GM23338 (cell line): ENCODE measurements around the gene C17orf50. TPM values are rescaled to one million over a fixed set of nuclear protein-coding genes. Genes with fewer than 3 reads are reported as not detected.

Source experiments
- ATAC-seq: fragments of 200-7000 bp; cut with Tn5 transposase; 3 replicates; pipeline ENCODE4 v1.9.1; 2020
- DNase-seq: peaks from one replicate; pipeline ENCODE4 v3.0.0-alpha.2; 2015; ENCODE audit warnings: low spot score
- H2AFZ ChIP-seq: fragments of 200-600 bp; sonication (generic); 2 replicates; pipeline ENCODE4 v1.8.0; 2016; ENCODE audit warnings: antibody characterized with exemption, mild to moderate bottlenecking, moderate library complexity
- H3F3A ChIP-seq: fragments of 200-600 bp; sonication (generic); replicated peaks from 2 replicates; pipeline ENCODE4 v1.8.0; 2017; ENCODE audit warnings: antibody characterized with exemption, mixed run types, low read depth
- H3K27ac ChIP-seq: fragments of 200-600 bp; sonication (generic); 2 replicates; pipeline ENCODE4 v1.6.1; 2016; ENCODE audit warnings: low read depth
- H3K27me3 ChIP-seq: fragments of 200-600 bp; sonication (generic); 2 replicates; pipeline ENCODE4 v1.8.0; 2016; ENCODE audit warnings: mild to moderate bottlenecking, mixed run types, moderate library complexity; ENCODE audit not compliant: insufficient read depth
- H3K36me3 ChIP-seq: fragments of 200-600 bp; sonication (generic); 2 replicates; pipeline ENCODE4 v1.8.0; 2016; ENCODE audit warnings: mild to moderate bottlenecking; ENCODE audit not compliant: insufficient read depth
- H3K4me1 ChIP-seq: fragments of 200-600 bp; sonication (generic); 2 replicates; pipeline ENCODE4 v1.8.0; 2016; ENCODE audit warnings: mild to moderate bottlenecking, moderate library complexity; ENCODE audit not compliant: insufficient read depth
- H3K4me2 ChIP-seq: fragments of 200-600 bp; sonication (generic); 2 replicates; pipeline ENCODE4 v1.7.1; 2017; ENCODE audit warnings: mixed run types
- H3K4me3 ChIP-seq: fragments of 200-600 bp; sonication (generic); 2 replicates; pipeline ENCODE4 v1.6.1; 2016; ENCODE audit warnings: mixed run types
- H3K79me2 ChIP-seq: fragments of 200-600 bp; sonication (generic); replicated peaks from 2 replicates; pipeline ENCODE4 v1.8.0; 2017; ENCODE audit warnings: mild to moderate bottlenecking; ENCODE audit not compliant: insufficient read depth
- H3K9me2 ChIP-seq: fragments of 200-600 bp; sonication (generic); 2 replicates; pipeline ENCODE4 v1.8.0; 2017; ENCODE audit not compliant: insufficient read depth
- H4K20me1 ChIP-seq: fragments of 200-600 bp; sonication (generic); replicated peaks from 2 replicates; pipeline ENCODE4 v1.8.0; 2017; ENCODE audit warnings: mild to moderate bottlenecking; ENCODE audit not compliant: insufficient read depth
- H3K27ac Mint-ChIP-seq: 2 replicates; pipeline ENCODE4 v1.8.0; 2020; ENCODE audit warnings: inconsistent platforms, mild to moderate bottlenecking, moderate library complexity, mixed read lengths
- H3K27me3 Mint-ChIP-seq: 3 replicates; pipeline ENCODE4 v1.8.0; 2022; ENCODE audit warnings: low read depth, mild to moderate bottlenecking, moderate library complexity, mixed read lengths, inconsistent platforms; ENCODE audit not compliant: insufficient read depth, poor library complexity
- H3K36me3 Mint-ChIP-seq: 3 replicates; pipeline ENCODE4 v1.8.0; 2021; ENCODE audit warnings: low read depth, mild to moderate bottlenecking, inconsistent platforms, moderate library complexity, mixed read lengths
- H3K4me1 Mint-ChIP-seq: 3 replicates; pipeline ENCODE4 v1.8.0; 2020; ENCODE audit warnings: mild to moderate bottlenecking, inconsistent platforms, mixed read lengths
- H3K4me3 Mint-ChIP-seq: 3 replicates; pipeline ENCODE4 v1.8.0; 2021; ENCODE audit warnings: moderate library complexity, mild to moderate bottlenecking, inconsistent platforms, mixed read lengths
- H3K9me3 Mint-ChIP-seq: 3 replicates; pipeline ENCODE4 v1.8.0; 2020; ENCODE audit warnings: moderate library complexity, mild to moderate bottlenecking, inconsistent platforms, mixed read lengths
- CREB1 ChIP-seq: fragments of 250-450 bp; sonication (Bioruptor Pico); IDR thresholded peaks from 2 replicates; pipeline ENCODE4 v1.5.0; 2020; ENCODE audit warnings: low read depth, mild to moderate bottlenecking, moderate library complexity
- ETS1 ChIP-seq: IDR thresholded peaks from 2 replicates; pipeline ENCODE4 v1.6.1; 2016; ENCODE audit warnings: antibody characterized with exemption
- EZH2 ChIP-seq: fragments of 200-600 bp; sonication (generic); IDR thresholded peaks from one replicate; pipeline ENCODE4 v1.8.0; 2017; ENCODE audit warnings: antibody characterized with exemption, mild to moderate bottlenecking, low read depth; ENCODE audit not compliant: unreplicated experiment
- EZH2phosphoT487 ChIP-seq: fragments of 200-600 bp; sonication (generic); IDR thresholded peaks from one replicate; pipeline ENCODE4 v1.8.1; 2018; ENCODE audit warnings: antibody characterized with exemption; ENCODE audit not compliant: unreplicated experiment
- NANOG ChIP-seq: IDR thresholded peaks from 2 replicates; pipeline ENCODE4 v1.6.1; 2016; ENCODE audit warnings: antibody characterized with exemption, borderline replicate concordance
- POLR2AphosphoS5 ChIP-seq: IDR thresholded peaks from 2 replicates; pipeline ENCODE4 v1.6.1; 2016; ENCODE audit warnings: antibody characterized with exemption, low read depth
- REST ChIP-seq: IDR thresholded peaks from one replicate; pipeline ENCODE4 v1.6.1; 2018; ENCODE audit warnings: antibody characterized with exemption; ENCODE audit not compliant: unreplicated experiment
- STAT1 ChIP-seq: IDR thresholded peaks from one replicate; pipeline ENCODE4 v1.6.1; 2016; ENCODE audit warnings: antibody characterized with exemption; ENCODE audit not compliant: unreplicated experiment
- ZNF114 ChIP-seq: fragments of 250-450 bp; sonication (Bioruptor Pico); IDR thresholded peaks from 2 replicates; pipeline ENCODE4 v1.5.0; 2020; ENCODE audit warnings: mild to moderate bottlenecking, moderate library complexity
- ZNF462 ChIP-seq: fragments of 250-450 bp; sonication (Bioruptor Pico); IDR thresholded peaks from 2 replicates; pipeline ENCODE4 v1.5.0; 2020; ENCODE audit warnings: mild to moderate bottlenecking, moderate library complexity
- polyA plus RNA-seq: library from polyadenylated mRNA; unstranded; fragments of >200 nt; fragmentation: Nextera tagmentation; extraction: Ambion mirVana; gene quantifications from 2 replicates; pipeline ENCODE4 v1.2.1, GENCODE V29; 2016
- total RNA-seq: library from RNA; depleted of rRNA; stranded (reverse); fragments of >200 nt; shearing (Covaris generic); gene quantifications from 2 replicates; pipeline ENCODE4 v1.2.3, GENCODE V29; 2014
- TF ChIP-seq, protein P1 (sequence below), 2 experiments: fragments of 200-600 bp in 1 of 2; sonication (generic) in 1 of 2; conservative IDR thresholded peaks; 2 replicates each; pipeline versions ENCODE4 v1.5.1 to v1.6.1; 2016 to 2017; ENCODE audit warnings: antibody characterized with exemption in 2 of 2, low read depth in 2 of 2, mild to moderate bottlenecking in 2 of 2, moderate library complexity in 1 of 2

Gene C17orf50
- total and polyA plus RNA-seq, 2 experiments from 2014 or later: 0.74 to 1.6 TPM

GRCh38 chr17:35715416-35715815 is 45.3 kb upstream of the C17orf50 start (continued):
- TF ChIP-seq ZNF462: no peak
- no peak for TF ChIP-seq NANOG
- TF ChIP-seq EZH2phosphoT487: no peak

- Mint-ChIP-seq H3K36me3 (peaks cover 13% of the 10 kb centered on the region), H3K9me3 (no peaks in the 10 kb centered on the region), H3K4me3 (no peak overlapping the region), H3K27me3 (peaks cover 2% of the 10 kb centered on the region), H3K4me1 (no peaks in the 10 kb centered on the region), H3K27ac (no peak overlapping the region)
- no peak for TF ChIP-seq POLR2AphosphoS5
- no peak for TF ChIP-seq ETS1
- no peak for TF ChIP-seq STAT1
- TF ChIP-seq REST: no peak
- no peak for TF ChIP-seq ZNF114 (CRISPR knock-in tag)
- no peak for TF ChIP-seq CREB1
- TF ChIP-seq, protein P1, sequence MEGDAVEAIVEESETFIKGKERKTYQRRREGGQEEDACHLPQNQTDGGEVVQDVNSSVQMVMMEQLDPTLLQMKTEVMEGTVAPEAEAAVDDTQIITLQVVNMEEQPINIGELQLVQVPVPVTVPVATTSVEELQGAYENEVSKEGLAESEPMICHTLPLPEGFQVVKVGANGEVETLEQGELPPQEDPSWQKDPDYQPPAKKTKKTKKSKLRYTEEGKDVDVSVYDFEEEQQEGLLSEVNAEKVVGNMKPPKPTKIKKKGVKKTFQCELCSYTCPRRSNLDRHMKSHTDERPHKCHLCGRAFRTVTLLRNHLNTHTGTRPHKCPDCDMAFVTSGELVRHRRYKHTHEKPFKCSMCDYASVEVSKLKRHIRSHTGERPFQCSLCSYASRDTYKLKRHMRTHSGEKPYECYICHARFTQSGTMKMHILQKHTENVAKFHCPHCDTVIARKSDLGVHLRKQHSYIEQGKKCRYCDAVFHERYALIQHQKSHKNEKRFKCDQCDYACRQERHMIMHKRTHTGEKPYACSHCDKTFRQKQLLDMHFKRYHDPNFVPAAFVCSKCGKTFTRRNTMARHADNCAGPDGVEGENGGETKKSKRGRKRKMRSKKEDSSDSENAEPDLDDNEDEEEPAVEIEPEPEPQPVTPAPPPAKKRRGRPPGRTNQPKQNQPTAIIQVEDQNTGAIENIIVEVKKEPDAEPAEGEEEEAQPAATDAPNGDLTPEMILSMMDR (conservative IDR thresholded peaks at IDR 0.05; ENCODE audit: low read depth in 2 of 2): no peak
- no peak for TF ChIP-seq EZH2
- Histone ChIP-seq H2AFZ (no peak overlapping the region), H3K4me1 (no peaks in the 10 kb centered on the region), H3K27me3 (no peaks in the 10 kb centered on the region), H4K20me1 (no peaks in the 10 kb centered on the region; the same call in 1 of the 2 replicates), H3K36me3 (peaks cover 9% of the 10 kb centered on the region; the same call in 1 of the 2 replicates), H3K27ac (no peak overlapping the region), H3K4me3 (no peak overlapping the region), H3K9me2 (no peaks in the 10 kb centered on the region), H3K4me2 (no peak overlapping the region), H3K79me2 (no peaks in the 10 kb centered on the region), H3F3A (no peaks in the 10 kb centered on the region)
- ATAC-seq (no peak), DNase-seq (no peak)
Observed at GRCh38 chr17:35716173-35716572, 44.5 kb upstream of the C17orf50 start.
